HAP-1 (cell line): ENCODE results near the gene KCNT1.

Experiments used
- DNase-seq, 2 experiments: peaks; one replicate each; pipeline ENCODE4 v3.0.0-alpha.2; 2016 to 2020; ENCODE audit warnings: low spot score in 2 of 2
- H3K27me3 ChIP-seq: fragments of 250-450 bp; sonication (Bioruptor Pico); 2 replicates; pipeline ENCODE4 v1.5.1; 2020; ENCODE audit warnings: low read depth, mild to moderate bottlenecking, moderate library complexity
- H3K36me3 ChIP-seq: fragments of 250-450 bp; sonication (Bioruptor Pico); replicated peaks from 2 replicates; pipeline ENCODE4 v1.5.1; 2020; ENCODE audit warnings: mild to moderate bottlenecking
- H3K4me1 ChIP-seq: fragments of 250-450 bp; sonication (Bioruptor Pico); 2 replicates; pipeline ENCODE4 v1.5.1; 2020; ENCODE audit warnings: mild to moderate bottlenecking
- H3K4me3 ChIP-seq: fragments of 250-450 bp; sonication (Bioruptor Pico); 2 replicates; pipeline ENCODE4 v1.5.1; 2020; ENCODE audit warnings: mild to moderate bottlenecking, moderate library complexity
- H3K9me3 ChIP-seq: fragments of 250-450 bp; sonication (Bioruptor Pico); 2 replicates; pipeline ENCODE4 v1.5.1; 2020; ENCODE audit warnings: mild to moderate bottlenecking, moderate library complexity
- in situ Hi-C: fragments of 300-500 bp; cut with MboI; formaldehyde crosslinking; loops from 3 replicates; pipeline ENCODE4 v1.14.3; 2020; ENCODE audit warnings: low sequenced_read_pairs, inconsistent platforms, mixed read lengths

Gene KCNT1

DNA sequence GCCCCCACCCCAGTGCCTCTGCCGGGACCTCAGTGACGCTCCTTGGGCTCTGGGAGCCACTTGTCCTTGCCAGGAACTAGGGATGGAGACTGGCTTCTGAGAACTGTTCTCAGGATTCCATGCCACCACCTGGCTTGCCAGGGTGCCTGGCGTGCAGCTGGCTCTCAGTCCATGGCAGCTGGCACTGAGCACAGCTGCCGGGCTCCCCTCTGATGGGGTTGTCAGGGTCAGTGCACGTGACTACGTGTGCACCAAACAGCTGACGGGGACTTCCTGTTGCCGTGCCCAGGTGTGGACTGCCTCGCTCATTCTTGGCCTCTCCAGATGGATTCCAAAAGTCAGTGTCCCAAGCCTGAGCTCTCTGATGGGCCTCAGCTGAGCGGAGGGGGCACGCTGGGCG lies 9.4 kb downstream of the KCNT1 start:
- H3K4me3 ChIP-seq, result no peak overlapping the region
- peaks cover 28% of the 10 kb centered on the region for H3K27me3 ChIP-seq
- DNase-seq, result no peak
- in situ Hi-C loops, result no loop called here
- H3K36me3 ChIP-seq, result no peaks in the 10 kb centered on the region
- no peaks in the 10 kb centered on the region for H3K9me3 ChIP-seq
- H3K4me1 ChIP-seq, result no peaks in the 10 kb centered on the region

DNA sequence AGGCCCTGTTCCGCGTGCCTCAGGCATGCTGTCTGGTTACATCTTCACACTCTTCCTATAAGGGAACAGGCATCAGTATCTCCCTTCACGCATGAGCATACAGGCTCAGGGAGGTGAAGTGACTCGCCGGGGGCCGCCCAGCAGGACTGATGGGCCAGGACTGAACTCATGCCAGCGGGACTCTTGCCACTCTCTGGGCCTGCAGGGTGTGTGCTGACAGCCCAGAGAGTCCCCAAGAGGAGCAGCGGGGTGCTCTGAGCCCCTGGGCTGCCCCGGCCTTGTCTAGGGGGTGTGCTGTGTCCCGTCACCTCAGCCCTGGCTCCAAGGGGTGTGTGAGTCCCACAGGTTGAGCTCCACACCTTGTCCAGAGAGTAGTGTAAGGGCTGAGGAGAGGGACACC lies 9.9 kb downstream of the KCNT1 start:
- in situ Hi-C loops, result no loop called here
- DNase-seq, result no peak
- no peaks in the 10 kb centered on the region for H3K4me1 ChIP-seq
- no peak overlapping the region for H3K4me3 ChIP-seq
- H3K9me3 ChIP-seq, result no peaks in the 10 kb centered on the region
- H3K27me3 ChIP-seq, result peaks cover 28% of the 10 kb centered on the region
- no peaks in the 10 kb centered on the region for H3K36me3 ChIP-seq

GRCh38 chr9:135712613-135713295 lies 10.8 kb downstream of the KCNT1 start:
- Histone ChIP-seq H3K9me3 (no peaks in the 10 kb centered on the region), H3K36me3 (no peaks in the 10 kb centered on the region), H3K4me3 (no peak overlapping the region), H3K27me3 (peaks cover 28% of the 10 kb centered on the region), H3K4me1 (no peaks in the 10 kb centered on the region)
- in situ Hi-C loops, result no loop called here
- no peak for DNase-seq

GRCh38 chr9:135714242-135715055 lies 12.5 kb downstream of the KCNT1 start:
- Histone ChIP-seq H3K4me3 (no peak overlapping the region), H3K4me1 (no peaks in the 10 kb centered on the region), H3K9me3 (no peaks in the 10 kb centered on the region), H3K36me3 (no peaks in the 10 kb centered on the region), H3K27me3 (peaks cover 35% of the 10 kb centered on the region)
- in situ Hi-C loops, result no loop called here
- peak in 1 of 2 experiments; percentile 26 for DNase-seq

DNA sequence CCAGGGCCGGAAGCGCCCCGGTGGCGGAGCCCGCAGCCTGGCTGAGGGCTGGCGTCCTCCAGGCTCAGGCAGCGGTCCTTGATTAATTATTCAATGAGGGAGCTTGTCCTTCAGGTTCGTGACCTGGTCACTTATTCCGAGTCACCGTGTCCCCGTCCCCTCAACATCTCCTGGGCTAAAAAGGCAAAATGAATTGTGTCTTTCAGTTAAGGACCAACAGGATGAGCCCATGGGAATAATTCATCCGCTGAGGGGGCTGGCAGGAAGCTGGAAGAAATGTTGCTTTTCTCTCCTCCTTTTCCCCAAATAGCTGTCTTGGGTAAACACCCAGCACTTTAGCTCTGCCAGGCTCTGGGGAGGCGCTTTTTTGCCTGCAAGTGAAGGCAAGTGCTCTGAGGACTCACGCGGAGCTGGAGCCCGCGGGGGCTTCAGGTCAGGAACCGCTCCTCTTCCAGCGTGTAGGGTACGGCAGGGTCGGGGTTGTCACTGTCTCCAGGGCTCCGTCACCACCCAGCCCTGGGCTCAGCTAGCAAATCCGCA lies 13.1 kb downstream of the KCNT1 start:
- Histone ChIP-seq H3K9me3 (no peaks in the 10 kb centered on the region), H3K4me3 (no peak overlapping the region), H3K36me3 (no peaks in the 10 kb centered on the region), H3K27me3 (peaks cover 35% of the 10 kb centered on the region), H3K4me1 (no peaks in the 10 kb centered on the region)
- in situ Hi-C loops, result no loop called here
- DNase-seq, result no peak

- H3K27me3 ChIP-seq, result peaks cover 35% of the 10 kb centered on the region
- DNase-seq, result no peak
- no peaks in the 10 kb centered on the region for H3K36me3 ChIP-seq
- in situ Hi-C loops, result no loop called here
- no peaks in the 10 kb centered on the region for H3K9me3 ChIP-seq
- H3K4me1 ChIP-seq, result no peaks in the 10 kb centered on the region
- H3K4me3 ChIP-seq, result no peak overlapping the region
Observed at GRCh38 chr9:135716045-135716444, 14.1 kb downstream of the KCNT1 start.

DNA sequence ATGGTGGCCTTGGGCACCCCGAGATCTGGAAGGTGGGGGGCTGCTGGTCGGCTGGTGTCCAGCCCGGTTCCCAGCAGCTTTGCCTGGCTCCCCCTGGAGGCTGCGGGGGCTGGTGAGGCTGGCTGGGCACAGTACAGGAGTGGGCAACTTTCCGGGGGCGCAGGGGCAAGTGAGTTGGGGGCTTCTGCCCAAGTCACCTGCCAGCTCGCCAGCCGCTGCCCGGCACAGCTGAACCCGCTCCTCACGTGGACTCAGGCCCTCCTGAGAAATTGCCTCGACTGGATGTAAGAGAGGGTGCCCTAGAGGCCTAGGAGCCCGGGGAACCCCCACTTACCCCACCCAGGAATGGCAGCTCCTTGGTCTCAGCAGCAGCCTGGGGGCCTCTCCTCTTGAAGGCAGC lies 15.4 kb downstream of the KCNT1 start:
- Histone ChIP-seq H3K9me3 (no peaks in the 10 kb centered on the region), H3K27me3 (peaks cover 39% of the 10 kb centered on the region), H3K4me3 (no peak overlapping the region), H3K4me1 (no peaks in the 10 kb centered on the region), H3K36me3 (no peaks in the 10 kb centered on the region)
- in situ Hi-C loops, result no loop called here
- DNase-seq, result no peak

DNA sequence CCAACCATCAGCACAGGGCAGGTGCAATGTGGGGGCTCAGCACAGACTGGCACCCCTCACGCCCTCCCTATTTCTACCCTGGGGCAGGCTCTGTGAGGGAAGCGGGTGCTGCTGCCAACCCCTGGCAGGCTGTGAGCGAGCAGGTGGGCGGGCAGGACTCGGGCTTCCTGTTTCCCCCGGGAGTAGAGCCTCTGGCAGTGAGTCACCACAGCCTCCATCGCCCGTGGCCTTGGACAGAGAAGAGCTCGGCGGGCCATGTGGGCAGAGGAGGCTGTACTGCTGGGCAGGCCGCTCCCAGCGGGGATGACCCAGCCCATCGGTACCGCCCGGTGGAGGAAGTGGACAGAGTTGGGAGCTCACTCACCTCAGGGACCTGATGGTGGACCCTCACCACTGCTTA lies 16.6 kb downstream of the KCNT1 start:
- in situ Hi-C loops, result no loop called here
- H3K4me1 ChIP-seq, result no peaks in the 10 kb centered on the region

GRCh38 chr9:135719472-135719871 lies 17.5 kb downstream of the KCNT1 start:
- in situ Hi-C loops, result no loop called here
- Histone ChIP-seq H3K27me3 (peaks cover 35% of the 10 kb centered on the region), H3K9me3 (no peaks in the 10 kb centered on the region), H3K4me3 (no peak overlapping the region), H3K4me1 (no peaks in the 10 kb centered on the region), H3K36me3 (no peaks in the 10 kb centered on the region)
- no peak for DNase-seq

More for the DNA sequence above, 16.6 kb downstream of the KCNT1 start:
- Histone ChIP-seq H3K27me3 (peaks cover 35% of the 10 kb centered on the region), H3K36me3 (no peaks in the 10 kb centered on the region), H3K9me3 (no peaks in the 10 kb centered on the region), H3K4me3 (no peak overlapping the region)
- DNase-seq, result no peak

GRCh38 chr9:135722365-135722764 lies 20.4 kb downstream of the KCNT1 start:
- Histone ChIP-seq H3K4me3 (no peak overlapping the region), H3K36me3 (no peaks in the 10 kb centered on the region), H3K27me3 (peaks cover 28% of the 10 kb centered on the region), H3K9me3 (no peaks in the 10 kb centered on the region), H3K4me1 (no peaks in the 10 kb centered on the region)
- in situ Hi-C loops, result no loop called here
- DNase-seq, result no peak

DNA sequence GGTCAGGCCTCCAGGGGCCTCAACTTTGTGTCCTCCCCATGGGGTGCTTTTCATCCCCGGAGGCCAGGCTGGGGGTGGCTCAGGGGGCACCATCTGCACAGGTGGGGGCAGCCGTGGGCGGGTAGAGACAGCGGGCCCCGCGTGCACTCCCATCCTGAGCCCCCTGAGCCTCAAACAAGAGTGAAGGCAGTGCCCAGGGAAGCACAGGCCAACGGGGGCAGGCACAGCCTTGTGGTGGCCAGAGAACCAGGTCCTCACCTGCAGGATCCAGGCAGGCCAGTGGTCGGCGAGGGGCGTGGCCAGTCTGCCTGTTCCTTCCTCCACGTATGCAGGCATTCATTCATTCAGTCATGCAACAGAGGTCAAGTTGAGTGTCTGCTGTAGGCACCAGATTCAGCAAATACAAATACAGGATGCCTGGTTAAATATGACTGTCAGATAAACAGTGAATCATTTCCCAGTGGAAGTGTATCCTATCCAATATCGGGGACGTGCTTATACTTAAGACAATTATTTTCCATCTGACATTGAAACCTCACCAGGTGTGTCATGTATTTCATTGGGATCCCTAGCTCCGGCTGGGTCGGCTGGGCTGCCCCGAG lies 22.3 kb downstream of the KCNT1 start:
- Histone ChIP-seq H3K4me3 (no peak overlapping the region), H3K9me3 (no peaks in the 10 kb centered on the region), H3K4me1 (no peaks in the 10 kb centered on the region), H3K36me3 (no peaks in the 10 kb centered on the region), H3K27me3 (peaks cover 38% of the 10 kb centered on the region)
- in situ Hi-C loops, result no loop called here
- DNase-seq, result no peak

GRCh38 chr9:135726138-135726853 lies 24.3 kb downstream of the KCNT1 start:
- Histone ChIP-seq H3K9me3 (no peaks in the 10 kb centered on the region), H3K36me3 (no peaks in the 10 kb centered on the region), H3K27me3 (peaks cover 36% of the 10 kb centered on the region), H3K4me3 (no peak overlapping the region), H3K4me1 (no peaks in the 10 kb centered on the region)
- no peak for DNase-seq
- in situ Hi-C loops, result no loop called here

DNA sequence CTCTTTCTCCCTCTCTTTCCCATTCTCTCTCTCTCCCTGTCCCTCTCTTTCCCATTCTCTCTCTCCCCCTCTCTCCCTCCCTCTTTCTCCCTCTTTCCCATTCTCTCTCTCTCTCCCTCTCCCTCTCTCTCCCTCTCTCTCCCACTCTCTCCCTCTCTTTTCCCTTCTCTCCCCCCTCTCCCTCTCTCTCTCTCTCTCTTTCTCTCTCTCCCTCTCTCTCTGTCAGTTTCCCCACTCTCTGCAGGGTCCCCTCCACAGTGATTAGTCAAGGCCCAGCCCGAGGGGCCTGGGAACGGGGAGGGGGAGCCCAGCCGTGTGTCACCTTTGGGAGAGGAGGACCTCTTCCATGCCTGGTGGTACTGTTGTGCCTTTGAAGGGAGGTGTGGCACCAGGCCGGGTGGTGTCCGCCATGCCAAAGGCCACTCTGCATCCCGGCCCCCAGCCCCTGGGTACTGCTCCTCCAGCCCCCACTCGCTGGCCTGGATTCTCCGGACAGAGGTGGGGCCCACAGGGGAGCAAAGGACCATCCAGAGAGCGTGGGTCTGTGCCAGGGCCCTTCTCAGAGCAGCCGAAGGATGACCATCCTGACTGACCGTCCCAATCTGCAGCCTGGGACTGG lies 25.4 kb downstream of the KCNT1 start:
- H3K4me3 ChIP-seq, result no peak overlapping the region
- no peak for DNase-seq
- peaks cover 31% of the 10 kb centered on the region for H3K27me3 ChIP-seq
- H3K36me3 ChIP-seq, result no peaks in the 10 kb centered on the region
- in situ Hi-C loops, result no loop called here
- H3K9me3 ChIP-seq, result no peaks in the 10 kb centered on the region
- H3K4me1 ChIP-seq, result no peaks in the 10 kb centered on the region
